ENCODE results near the gene SAP30L. TPM values are rescaled to one million over a fixed set of nuclear protein-coding genes. Genes with fewer than 3 reads are reported as not detected.

The SAP30L gene, protein sequence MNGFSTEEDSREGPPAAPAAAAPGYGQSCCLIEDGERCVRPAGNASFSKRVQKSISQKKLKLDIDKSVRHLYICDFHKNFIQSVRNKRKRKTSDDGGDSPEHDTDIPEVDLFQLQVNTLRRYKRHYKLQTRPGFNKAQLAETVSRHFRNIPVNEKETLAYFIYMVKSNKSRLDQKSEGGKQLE
- 10 to 100 TPM; 25.9 to 38.3 (median 33.8) TPM for total RNA-seq
- polyA plus RNA-seq = 10 to 100 TPM; 14.4 to 36.4 TPM
- long read RNA-seq, donor 1, full-length matches to known transcripts = 35 of 48 reads
- long read RNA-seq, donor 1, partial matches to known transcripts = 0 of 48 reads
- long read RNA-seq, donor 1, other reads (novel, unspliced or antisense) = 13 of 48 reads
- long read RNA-seq, donor 2, full-length matches to known transcripts = 24 of 35 reads
- long read RNA-seq, donor 2, partial matches to known transcripts = 1 of 35 reads
- long read RNA-seq, donor 2, other reads (novel, unspliced or antisense) = 10 of 35 reads
- long read RNA-seq, donor 3, partial matches to known transcripts = 0 of 19 reads
- long read RNA-seq, donor 3, other reads (novel, unspliced or antisense) = 19 of 19 reads

DNA sequence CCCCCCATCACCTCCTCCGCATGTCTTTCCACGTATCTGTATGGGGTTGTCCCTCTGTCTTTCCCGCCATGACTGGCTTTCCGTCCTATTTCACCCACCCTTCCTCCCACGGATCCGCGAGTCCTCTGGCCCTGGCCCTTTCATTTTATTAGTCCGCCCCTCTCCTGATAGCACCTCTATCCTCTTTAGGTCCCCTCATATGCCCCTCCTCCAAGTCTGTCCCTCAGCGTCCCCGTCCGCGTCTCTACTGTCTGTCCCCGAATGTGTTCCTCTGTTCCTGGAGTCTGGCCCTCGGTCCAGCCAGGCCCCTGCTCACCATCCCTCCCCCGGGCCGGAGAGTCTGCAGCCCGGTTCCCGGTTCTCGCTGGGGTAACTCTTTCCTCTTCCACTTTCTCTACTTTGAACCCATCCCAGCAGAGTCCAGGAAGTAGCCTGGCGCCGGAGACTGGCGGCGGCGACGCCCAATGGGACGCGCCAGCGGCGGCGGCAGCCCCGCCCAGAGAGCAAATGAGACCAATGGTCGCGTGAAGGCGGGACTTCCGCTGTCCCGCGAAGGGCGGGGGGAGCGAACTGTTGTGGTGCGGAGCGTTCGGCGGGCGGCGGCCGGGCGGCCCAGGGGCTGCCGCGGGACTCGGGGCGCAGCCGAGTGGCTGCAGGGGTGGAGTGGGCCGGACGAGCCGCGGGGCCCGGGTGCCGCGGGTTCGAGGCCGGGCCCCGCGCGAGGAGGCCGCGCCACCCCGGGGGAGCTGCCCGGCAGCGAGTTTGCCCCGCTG lies at the start of gene SAP30L:
Gene SAP30L, plus strand, starts transcription at position 576 of the 773 bp plus-strand sequence. CDS start 608 bp downstream, outside the sequence.
- DNase-seq (peak; percentile 94 to 97), ATAC-seq (peak; percentile 97 to 99 (median 98))
- Histone ChIP-seq H3K4me3 (peak within 1 kb of the TSS; percentile 79 to 99 (median 96)), H3K4me1 (peaks cover 0 to 46% (median 38%) of the 10 kb centered on the region in 9 donors), H3K27me3 (no peaks in the 10 kb centered on the region), H3K36me3 (peaks cover 0 to 29% (median 8%) of the 10 kb centered on the region in 9 donors), H3K9me3 (no peaks in the 10 kb centered on the region), H3K27ac (peak within 1 kb of the TSS; percentile 51 to 94 (median 89))
- 1% methylated on average over 70 of the region's 70 CpGs for WGBS, 2 donors
- TF ChIP-seq, protein P1, sequence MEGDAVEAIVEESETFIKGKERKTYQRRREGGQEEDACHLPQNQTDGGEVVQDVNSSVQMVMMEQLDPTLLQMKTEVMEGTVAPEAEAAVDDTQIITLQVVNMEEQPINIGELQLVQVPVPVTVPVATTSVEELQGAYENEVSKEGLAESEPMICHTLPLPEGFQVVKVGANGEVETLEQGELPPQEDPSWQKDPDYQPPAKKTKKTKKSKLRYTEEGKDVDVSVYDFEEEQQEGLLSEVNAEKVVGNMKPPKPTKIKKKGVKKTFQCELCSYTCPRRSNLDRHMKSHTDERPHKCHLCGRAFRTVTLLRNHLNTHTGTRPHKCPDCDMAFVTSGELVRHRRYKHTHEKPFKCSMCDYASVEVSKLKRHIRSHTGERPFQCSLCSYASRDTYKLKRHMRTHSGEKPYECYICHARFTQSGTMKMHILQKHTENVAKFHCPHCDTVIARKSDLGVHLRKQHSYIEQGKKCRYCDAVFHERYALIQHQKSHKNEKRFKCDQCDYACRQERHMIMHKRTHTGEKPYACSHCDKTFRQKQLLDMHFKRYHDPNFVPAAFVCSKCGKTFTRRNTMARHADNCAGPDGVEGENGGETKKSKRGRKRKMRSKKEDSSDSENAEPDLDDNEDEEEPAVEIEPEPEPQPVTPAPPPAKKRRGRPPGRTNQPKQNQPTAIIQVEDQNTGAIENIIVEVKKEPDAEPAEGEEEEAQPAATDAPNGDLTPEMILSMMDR (IDR thresholded peaks at IDR 0.05) = no peak
- intact Hi-C loops (cut with DNase I) = no loop called here

DNA sequence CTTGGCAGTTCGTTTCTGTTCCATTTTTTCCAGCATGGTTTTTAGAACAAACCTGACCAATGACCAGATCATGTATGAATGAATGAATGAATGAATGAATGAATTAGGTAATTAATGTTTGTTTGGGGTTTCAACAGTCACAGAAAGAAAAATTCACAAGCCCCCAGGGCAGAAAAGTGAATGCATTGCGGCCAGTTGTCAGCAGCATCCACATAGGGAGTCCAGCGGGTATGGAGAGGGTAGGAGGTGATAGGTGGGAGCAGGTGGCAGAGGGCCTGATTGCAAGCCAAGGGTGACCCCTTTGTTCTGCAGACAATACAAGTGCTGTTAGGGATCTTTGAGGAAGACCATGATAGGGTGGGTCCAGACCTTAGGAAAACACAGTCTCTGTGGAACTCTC lies 49.7 kb upstream of the SAP30L start:
- Histone ChIP-seq H3K4me1 (peaks cover 0 to 8% (median 0%) of the 10 kb centered on the region in 9 donors), H3K36me3 (peaks cover 0 to 40% (median 0%) of the 10 kb centered on the region in 9 donors), H3K27me3 (no peaks in the 10 kb centered on the region), H3K4me3 (no peak overlapping the region), H3K9me3 (no peaks in the 10 kb centered on the region), H3K27ac (no peak overlapping the region)
- no peak for DNase-seq
- TF ChIP-seq, protein P1 (IDR thresholded peaks at IDR 0.05) = no peak
- no peak for ATAC-seq
- intact Hi-C loops (cut with DNase I) = loop anchor here in 1 of 10 donors (5.0 kb wide), 1 partner anchor 209 kb away; no protein-coding TSS in a partner anchor
- 81% methylated on average over 3 of the region's 3 CpGs for WGBS, 2 donors

DNA sequence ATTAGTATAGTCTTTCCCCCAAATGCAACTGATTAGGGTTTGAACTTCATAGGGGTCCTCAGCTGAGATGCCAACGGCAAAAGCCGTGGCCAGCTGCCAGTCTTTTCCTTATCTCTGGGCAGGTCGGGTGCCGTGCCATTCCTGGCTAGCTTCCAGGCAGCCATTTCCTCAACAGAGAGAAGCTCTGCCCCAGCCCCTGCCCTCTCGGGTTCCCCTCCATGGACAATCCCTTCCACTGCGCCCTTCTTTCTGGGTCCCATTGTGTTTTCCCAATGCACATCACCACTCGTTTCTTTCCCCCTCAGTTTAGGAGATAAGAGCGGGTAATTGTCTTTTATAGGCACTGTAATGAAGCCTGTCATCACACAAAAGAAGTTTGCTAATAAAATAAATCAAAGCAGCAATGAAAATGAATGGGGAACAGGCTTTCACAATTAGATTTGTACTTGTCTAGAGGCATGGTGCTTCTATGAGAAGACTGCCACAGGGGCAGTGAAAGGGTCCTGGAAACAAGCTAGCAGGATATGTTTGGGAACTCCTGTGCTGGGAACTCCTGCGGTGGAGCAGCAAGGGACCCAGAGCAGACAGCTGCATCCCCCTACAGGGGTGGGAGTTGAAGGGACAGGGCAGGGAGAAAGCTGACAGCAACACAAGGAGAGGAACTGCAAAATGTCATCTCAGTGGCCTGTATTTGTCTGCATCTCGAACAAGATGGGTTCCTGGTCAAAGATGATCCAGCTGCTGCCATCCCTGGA lies 48.0 kb upstream of the SAP30L start:
- no peak overlapping the region for H3K27ac ChIP-seq
- TF ChIP-seq, protein P1 (IDR thresholded peaks at IDR 0.05) = peak in 2 of 9 donors; percentile 5 to 10
- no peaks in the 10 kb centered on the region for H3K9me3 ChIP-seq
- WGBS, 2 donors = 47 to 50% methylated on average over 10 of the region's 10 CpGs
- peaks cover 0 to 31% (median 0%) of the 10 kb centered on the region in 9 donors for H3K36me3 ChIP-seq
- intact Hi-C loops (cut with DNase I) = loop anchor here in 1 of 10 donors (5.0 kb wide), 1 partner anchor 211 kb away; no protein-coding TSS in a partner anchor
- peak in 3 of 8 donors; percentile 49 to 64 (median 60) for ATAC-seq
- H3K4me1 ChIP-seq = peaks cover 0 to 8% (median 0%) of the 10 kb centered on the region in 9 donors
- H3K4me3 ChIP-seq = peak overlapping the region in 5 of 10 donors; percentile 8 to 32 (median 15)
- no peaks in the 10 kb centered on the region for H3K27me3 ChIP-seq
- peak; percentile 25 to 31 for DNase-seq
